ENCODE data around the gene RAB40B.
"Not testable (repeated sequence)": the region's sequence is repeated elsewhere in the genome, so short reads cannot be mapped to it uniquely, and the experiment has no call there.

Gene RAB40B, protein sequence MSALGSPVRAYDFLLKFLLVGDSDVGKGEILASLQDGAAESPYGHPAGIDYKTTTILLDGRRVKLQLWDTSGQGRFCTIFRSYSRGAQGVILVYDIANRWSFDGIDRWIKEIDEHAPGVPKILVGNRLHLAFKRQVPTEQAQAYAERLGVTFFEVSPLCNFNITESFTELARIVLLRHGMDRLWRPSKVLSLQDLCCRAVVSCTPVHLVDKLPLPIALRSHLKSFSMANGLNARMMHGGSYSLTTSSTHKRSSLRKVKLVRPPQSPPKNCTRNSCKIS

GRCh38 chr17:82698065-82698973, at the start of gene RAB40B:
Gene RAB40B, minus strand, starts transcription at chr17:82698698. Its CDS starts 102 bp downstream, at chr17:82698596.
- peak; percentile 97 for DNase-seq

GRCh38 chr17:82745524-82745923, 47.0 kb upstream of the RAB40B start:
- no peak for DNase-seq

- DNase-seq, result not testable (repeated sequence)
These were observed 46.2 kb upstream of the RAB40B start for GRCh38 chr17:82744736-82745135.

DNA sequence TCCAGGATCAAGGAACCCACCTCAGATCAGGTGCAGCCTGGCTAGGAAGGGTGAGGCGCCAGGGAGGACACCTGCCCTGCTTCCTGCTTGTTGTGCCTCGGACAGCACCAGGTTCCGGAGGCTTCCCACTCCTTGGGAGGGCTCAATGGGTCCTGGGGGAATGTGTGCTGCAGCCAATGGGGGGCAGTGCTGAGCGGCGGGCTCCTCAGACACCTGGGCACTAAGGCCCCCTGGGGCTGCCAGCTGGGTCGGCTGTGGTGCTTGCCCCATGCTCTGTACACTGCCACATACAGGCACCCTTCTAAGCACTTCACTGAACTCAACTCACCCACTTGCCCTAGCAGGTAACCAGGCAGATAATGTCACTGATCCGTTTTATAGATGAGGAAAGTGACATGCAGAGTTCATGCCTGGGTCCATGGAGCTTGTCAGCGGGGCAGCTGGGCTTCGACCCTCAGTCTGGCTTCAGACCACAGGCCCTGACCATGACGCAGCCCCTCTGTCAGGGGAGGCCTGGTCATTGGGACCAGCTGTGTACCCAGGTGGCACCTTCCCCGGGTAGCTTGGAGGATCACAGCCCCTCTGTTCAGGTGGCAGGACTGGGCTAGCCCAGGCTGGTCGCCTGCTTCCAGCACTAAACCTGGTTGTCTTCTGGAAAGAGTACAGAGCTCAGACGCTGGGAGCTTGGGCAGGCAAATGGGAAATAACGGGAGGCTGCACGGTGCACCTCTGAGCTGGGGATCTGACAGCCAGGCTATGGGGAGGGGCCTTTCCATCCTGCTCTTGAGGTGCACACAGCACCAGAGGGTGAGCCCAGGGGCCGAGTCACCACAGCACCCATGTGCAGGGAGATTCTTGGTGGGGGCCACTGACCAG, 45.1 kb upstream of the RAB40B start:
- no peak for DNase-seq

DNA sequence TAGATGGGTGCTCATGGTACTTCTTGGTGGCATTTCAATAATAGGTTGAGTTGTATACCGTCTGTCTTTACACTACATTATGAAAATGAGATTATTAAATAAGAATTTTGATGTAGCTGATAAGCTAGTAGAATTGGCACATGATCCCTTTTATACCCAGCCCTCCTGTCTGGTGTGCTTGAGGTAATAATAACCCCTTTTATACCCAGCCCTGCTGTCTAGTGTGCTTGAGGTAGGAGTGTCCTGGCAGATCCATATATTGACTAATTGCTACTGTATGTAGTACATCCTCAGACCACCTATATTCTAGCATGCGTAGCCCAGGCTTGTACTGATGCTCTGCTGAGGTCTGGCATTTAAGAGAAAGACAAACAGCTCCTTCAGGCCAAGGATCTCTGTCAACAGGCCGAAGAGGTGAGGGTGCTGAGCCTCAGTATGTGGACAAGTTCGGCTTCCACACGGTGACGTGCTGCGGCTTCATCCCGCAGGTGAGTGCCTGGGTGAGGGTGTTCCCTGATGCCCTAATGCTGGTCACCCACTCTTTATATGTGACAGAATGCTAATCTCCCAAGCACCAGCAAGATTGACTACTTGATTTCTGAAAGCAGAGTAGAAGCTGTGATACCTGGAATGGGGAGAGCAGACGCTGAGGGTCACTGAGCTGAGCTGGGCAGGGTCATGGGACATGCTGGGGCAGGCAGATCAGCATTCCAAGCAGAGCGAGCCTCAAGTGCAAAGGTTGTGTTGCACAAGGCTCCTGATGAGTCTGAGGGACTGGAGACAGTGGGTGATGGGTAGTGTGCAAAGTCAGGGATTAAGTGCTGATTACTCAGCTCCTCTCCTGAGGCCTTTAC, 42.6 kb upstream of the RAB40B start:
- DNase-seq, result no peak

- DNase-seq, result no peak
These were observed 39.7 kb upstream of the RAB40B start for GRCh38 chr17:82737967-82738877.

GRCh38 chr17:82736511-82737185, 38.1 kb upstream of the RAB40B start:
- DNase-seq, result no peak

DNA sequence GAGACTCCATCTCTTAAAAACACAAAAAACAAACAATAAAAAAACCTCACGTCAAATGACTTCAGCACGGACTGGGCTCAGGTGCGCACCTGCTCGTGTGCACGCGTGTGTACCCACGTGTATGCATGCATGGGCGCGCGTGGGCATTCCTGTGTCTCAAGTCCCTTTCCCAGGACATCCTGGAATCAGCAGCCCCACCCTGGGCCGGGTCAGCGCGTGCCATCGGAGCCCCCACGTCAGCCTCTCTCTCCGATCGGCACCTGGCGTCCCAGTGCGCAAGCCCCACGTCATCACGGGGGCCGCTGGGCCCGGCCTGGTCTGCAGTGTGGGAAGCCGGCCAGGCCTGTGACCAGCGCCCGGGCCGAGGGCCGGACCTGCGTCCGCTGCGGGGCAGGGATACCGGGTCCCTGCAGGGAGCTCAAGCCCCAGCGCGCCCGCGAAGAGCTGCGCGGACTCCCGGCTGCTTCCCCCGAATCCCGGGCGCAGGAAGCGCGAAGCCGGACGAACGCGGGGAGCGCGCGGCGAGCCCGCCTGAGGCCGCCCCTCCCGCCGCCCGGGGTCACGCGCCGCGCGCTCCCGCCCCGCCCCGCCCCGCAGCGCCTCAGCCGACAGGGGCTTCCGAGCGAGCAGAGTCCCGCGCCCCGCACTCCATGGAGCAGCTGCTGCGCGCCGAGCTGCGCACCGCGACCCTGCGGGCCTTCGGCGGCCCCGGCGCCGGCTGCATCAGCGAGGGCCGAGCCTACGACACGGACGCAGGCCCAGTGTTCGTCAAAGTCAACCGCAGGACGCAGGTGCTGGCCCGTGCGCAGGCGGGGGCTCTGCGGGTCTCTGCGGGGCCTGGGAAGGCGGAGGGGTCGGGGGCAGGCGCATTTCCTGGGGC, 36.7 kb upstream of the RAB40B start, which contains the start of gene FN3K:
FN3K (plus strand) TSS at position 629 of the 880 bp plus-strand sequence; CDS start at position 651, 22 bp downstream.
- DNase-seq, result peak; percentile 49

GRCh38 chr17:82732118-82732743, 33.7 kb upstream of the RAB40B start:
- no peak for DNase-seq

DNA sequence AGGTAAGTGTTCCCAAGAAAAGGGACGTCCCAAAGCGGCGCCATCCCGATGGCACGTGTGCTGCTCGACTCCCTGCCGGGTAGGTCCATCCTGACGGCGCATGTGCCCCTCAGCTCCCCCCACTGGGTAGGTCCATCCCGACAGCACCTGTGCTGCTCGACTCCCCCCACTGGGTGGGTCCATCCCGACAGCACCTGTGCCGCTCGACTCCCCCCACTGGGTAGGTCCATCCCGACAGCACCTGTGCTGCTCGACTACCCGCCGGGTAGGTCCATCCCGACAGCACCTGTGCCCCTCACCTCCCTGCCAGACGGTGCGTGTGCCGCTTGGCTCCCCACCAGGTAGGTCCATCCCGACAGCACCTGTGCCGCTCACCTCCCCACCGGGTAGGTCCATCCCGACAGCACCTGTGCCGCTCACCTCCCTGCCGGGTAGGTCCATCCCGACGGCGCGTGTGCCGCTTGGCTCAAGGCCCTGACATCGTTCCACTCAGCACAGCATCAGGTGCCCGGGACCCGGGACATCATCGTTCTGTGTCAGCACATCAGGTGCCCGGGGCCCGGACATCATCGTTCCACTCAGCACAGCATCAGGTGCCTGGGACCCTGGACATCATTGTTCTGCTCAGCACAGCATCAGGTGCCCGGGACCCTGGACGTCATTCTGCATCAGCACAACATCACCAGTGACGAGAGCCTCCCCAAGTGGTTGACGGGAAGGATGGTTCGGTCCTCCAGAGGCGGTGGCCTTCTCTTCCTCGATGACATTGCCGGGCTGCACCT, 31.2 kb upstream of the RAB40B start:
- no peak for DNase-seq

DNA sequence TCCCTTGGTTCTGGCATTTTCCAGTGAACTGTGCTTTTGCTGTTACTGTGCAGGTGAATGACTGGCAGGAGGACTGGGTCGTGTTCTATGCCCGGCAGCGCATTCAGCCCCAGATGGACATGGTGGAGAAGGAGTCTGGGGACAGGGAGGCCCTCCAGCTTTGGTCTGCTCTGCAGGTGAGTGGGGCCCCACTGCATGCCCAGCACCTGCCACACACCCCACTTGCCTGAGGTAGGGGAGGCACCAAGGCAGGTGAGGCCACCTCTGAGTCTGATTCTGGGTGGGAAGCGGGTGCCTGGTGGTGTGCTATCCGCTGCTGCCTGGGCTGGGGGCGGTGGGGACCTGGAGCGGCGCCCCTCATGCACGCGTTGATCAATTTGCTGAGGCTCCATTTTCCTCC, 27.9 kb upstream of the RAB40B start:
- no peak for DNase-seq

DNA sequence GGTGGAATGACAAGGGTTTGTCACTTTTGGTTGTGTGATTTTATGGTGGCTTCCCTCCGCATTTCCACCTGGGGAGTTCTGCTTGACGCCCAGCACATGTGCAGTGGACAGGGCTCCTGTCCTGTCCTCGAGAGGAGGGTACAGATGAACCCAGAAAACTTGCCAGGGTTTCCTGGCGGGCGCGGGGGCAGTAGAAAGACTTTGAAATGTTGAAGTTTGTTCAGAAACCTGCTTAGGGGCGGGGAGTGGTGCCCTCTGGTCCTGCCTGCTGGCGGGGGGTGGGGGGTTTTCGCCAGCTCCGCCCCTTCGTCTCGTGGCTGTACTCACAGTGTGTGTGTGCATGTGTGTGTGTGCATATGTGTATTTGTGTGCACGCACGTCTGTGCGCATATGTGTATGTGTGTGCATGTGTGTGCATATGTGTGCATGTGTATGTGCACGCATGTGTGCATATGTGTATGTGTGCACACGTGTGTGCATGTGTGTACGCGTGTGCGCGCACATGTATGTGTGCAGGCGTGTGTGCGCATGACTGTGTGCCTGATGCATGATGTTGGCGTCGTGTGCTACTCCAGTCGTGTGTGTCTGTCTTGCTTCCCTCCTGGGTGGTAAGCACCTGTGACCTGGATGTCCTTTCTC, 24.8 kb upstream of the RAB40B start:
- DNase-seq, result no peak

DNA sequence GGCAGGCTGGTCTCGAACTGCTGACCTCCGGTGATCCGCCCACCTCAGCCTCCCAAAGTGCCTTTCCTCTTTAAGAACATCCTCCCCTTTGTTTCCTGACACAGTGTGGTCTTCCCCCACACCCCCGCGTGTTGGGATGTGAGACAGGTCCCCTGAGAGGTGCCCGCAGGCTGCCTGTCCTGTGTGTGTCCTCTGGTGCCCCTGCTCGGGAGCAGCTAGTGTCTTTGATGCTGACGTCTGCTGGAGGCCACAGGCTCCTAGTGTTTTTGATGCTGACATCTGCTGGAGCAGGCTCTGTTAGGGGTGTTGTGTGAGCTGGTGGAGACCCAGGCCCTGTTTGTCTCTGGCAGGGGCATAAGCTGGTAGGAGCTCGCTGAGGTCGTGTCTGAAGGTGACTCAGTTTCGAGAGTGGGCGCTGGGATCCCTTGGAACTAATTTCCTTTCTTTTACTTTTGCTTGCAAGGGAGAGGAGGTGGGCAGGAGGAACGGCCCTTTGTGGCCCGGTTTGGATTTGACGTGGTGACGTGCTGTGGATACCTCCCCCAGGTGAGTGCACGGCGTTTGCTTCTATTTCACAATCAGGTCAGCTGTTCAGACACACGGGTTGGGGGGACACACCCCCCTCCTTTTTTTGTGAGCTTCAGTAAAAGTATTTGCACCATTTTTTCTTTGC, 24.0 kb upstream of the RAB40B start:
- no peak for DNase-seq

DNA sequence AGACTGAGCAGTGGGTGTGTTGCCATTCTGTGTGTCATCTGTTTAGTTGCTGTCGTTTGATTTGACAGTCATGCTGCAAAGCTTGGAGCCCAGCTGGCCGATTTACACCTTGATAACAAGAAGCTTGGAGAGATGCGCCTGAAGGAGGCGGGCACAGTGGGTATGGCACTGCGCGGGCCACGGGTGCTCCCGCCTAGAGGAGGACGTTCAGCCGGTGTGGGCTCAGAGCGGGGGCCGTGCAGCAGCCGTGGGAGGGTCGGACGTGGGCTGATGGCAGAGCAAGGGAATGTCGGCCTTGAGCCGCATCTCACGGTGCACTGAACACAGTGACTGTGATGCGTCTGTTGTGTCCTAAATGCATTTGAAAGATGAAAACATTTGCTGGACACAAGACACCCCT, 21.7 kb upstream of the RAB40B start:
- no peak for DNase-seq

- DNase-seq, result no peak
These were observed 20.6 kb upstream of the RAB40B start for GRCh38 chr17:82718986-82719685.

Measured in NCI-H2227 treated with DMSO at 0.1 percent for 48 hours (cell line).